ENCODE measurements around the gene RGL2.
"Not testable (repeated sequence)": the region's sequence is repeated elsewhere in the genome, so short reads cannot be mapped to it uniquely, and the experiment has no call there.

DNA sequence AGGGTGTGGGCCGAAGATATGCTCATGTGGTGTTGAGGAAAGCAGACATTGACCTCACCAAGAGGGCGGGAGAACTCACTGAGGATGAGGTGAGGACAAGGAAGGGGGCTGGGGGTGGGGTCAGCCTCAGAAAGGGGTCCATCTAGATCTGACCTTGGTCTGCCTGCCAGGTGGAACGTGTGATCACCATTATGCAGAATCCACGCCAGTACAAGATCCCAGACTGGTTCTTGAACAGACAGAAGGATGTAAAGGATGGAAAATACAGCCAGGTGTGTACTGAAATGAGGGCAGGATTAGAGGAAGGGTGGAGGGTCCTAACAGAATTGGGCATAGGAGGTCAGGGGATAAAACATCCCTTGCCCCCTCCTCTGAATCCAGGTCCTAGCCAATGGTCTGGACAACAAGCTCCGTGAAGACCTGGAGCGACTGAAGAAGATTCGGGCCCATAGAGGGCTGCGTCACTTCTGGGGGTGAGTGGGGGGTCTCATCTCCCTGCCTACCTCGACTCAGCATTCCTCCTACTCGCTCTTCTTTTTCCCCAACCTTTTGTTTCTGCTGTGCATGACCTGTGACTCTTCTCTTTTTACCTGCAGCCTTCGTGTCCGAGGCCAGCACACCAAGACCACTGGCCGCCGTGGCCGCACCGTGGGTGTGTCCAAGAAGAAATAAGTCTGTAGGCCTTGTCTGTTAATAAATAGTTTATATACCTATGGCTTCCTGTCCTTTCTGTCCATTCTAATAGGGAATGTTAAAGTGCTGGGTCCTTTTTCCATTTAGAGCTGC is 22.8 kb downstream of the RGL2 start:
- TF ChIP-seq, protein P1, sequence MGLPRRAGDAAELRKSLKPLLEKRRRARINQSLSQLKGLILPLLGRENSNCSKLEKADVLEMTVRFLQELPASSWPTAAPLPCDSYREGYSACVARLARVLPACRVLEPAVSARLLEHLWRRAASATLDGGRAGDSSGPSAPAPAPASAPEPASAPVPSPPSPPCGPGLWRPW (IDR thresholded peaks at IDR 0.05) = not testable (repeated sequence)
- not testable (repeated sequence) for TF ChIP-seq EP300 (IDR thresholded peaks at IDR 0.05)
- TF ChIP-seq, protein P2, sequence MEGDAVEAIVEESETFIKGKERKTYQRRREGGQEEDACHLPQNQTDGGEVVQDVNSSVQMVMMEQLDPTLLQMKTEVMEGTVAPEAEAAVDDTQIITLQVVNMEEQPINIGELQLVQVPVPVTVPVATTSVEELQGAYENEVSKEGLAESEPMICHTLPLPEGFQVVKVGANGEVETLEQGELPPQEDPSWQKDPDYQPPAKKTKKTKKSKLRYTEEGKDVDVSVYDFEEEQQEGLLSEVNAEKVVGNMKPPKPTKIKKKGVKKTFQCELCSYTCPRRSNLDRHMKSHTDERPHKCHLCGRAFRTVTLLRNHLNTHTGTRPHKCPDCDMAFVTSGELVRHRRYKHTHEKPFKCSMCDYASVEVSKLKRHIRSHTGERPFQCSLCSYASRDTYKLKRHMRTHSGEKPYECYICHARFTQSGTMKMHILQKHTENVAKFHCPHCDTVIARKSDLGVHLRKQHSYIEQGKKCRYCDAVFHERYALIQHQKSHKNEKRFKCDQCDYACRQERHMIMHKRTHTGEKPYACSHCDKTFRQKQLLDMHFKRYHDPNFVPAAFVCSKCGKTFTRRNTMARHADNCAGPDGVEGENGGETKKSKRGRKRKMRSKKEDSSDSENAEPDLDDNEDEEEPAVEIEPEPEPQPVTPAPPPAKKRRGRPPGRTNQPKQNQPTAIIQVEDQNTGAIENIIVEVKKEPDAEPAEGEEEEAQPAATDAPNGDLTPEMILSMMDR (IDR thresholded peaks at IDR 0.05) = not testable (repeated sequence)

All from A549 (cell line).